ENCODE results near the gene GNAI2.

GNAI2 gene

DNA sequence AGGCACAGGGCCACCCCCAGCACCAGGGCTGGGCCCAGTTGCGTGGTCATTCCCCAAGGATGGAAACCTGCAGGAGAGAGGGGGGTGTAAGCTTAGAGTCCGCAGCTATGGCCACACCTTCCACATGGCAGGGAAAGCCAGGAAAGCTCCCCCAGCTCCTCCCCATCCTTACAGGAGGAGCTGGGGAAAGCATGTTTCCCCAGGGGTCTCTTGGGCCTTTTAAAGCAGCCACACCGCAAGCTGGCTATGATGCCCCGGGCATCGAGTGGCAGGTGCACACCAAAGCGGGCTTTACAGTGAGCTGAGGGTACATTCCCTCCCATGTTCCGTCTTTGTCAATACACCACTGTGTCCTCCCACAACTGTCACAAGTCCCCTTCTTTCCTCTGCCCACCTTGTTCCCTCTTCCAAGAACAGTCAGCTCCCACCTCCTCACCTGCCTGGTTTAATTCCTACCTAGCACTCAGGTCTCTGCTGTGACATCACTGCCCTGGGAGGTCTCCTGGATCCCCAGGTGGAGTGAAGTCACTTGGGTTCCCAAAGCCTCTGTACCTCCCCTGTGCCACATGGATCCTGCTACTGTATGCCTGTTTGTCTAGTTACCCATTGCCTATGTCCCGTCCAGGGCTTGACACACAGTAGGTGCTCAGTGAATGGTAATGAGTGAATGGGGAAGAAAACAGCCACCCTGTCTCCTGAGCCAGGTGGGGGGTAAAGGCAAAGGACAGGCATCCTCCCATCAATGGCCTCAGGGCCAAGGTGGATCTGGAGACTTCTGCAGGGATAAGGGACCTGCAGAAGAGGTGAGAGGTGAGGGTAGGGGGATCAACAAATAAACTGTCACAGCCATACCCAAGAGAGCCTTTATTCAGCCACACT, 59.8 kb downstream of the GNAI2 start:
- H3K9ac ChIP-seq (ENCODE audit: low read depth, low read length, poor library complexity, severe bottlenecking), result no peak overlapping the region
- H3K79me2 ChIP-seq (ENCODE audit: insufficient read depth, low read length), result peaks cover 32% of the 10 kb centered on the region
- no peak for TF ChIP-seq EZH2phosphoT487 (IDR thresholded peaks at IDR 0.05; ENCODE audit: borderline replicate concordance)
- TF ChIP-seq, protein P1, sequence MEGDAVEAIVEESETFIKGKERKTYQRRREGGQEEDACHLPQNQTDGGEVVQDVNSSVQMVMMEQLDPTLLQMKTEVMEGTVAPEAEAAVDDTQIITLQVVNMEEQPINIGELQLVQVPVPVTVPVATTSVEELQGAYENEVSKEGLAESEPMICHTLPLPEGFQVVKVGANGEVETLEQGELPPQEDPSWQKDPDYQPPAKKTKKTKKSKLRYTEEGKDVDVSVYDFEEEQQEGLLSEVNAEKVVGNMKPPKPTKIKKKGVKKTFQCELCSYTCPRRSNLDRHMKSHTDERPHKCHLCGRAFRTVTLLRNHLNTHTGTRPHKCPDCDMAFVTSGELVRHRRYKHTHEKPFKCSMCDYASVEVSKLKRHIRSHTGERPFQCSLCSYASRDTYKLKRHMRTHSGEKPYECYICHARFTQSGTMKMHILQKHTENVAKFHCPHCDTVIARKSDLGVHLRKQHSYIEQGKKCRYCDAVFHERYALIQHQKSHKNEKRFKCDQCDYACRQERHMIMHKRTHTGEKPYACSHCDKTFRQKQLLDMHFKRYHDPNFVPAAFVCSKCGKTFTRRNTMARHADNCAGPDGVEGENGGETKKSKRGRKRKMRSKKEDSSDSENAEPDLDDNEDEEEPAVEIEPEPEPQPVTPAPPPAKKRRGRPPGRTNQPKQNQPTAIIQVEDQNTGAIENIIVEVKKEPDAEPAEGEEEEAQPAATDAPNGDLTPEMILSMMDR (conservative IDR thresholded peaks at IDR 0.05; ENCODE audit: low read length), result no peak
- no peaks in the 10 kb centered on the region for H3F3A ChIP-seq (ENCODE audit: low read depth)
- H3K4me3 ChIP-seq (ENCODE audit: low read length, poor library complexity, severe bottlenecking), result no peak overlapping the region
- H3K4me2 ChIP-seq (ENCODE audit: low read depth, low read length, poor library complexity, severe bottlenecking), result no peak overlapping the region
- H3K4me1 ChIP-seq (ENCODE audit: insufficient read depth, low read length, poor library complexity, severe bottlenecking), result peaks cover 31% of the 10 kb centered on the region
- no peaks in the 10 kb centered on the region for H3K9me2 ChIP-seq (replicated peaks; ENCODE audit: low read depth, low read length)
- H3K36me3 ChIP-seq (ENCODE audit: insufficient read depth, low read length), result no peaks in the 10 kb centered on the region
- no peaks in the 10 kb centered on the region for H3K9me3 ChIP-seq (ENCODE audit: insufficient read depth, low read depth, low read length)
- H4K20me1 ChIP-seq (ENCODE audit: insufficient read depth, low read length, poor library complexity, severe bottlenecking), result peaks cover 3% of the 10 kb centered on the region
- H2AFZ ChIP-seq (ENCODE audit: low read length), result no peak overlapping the region
- H3K27me3 ChIP-seq (ENCODE audit: insufficient read depth, low read length, poor library complexity, severe bottlenecking), result no peaks in the 10 kb centered on the region

DNA sequence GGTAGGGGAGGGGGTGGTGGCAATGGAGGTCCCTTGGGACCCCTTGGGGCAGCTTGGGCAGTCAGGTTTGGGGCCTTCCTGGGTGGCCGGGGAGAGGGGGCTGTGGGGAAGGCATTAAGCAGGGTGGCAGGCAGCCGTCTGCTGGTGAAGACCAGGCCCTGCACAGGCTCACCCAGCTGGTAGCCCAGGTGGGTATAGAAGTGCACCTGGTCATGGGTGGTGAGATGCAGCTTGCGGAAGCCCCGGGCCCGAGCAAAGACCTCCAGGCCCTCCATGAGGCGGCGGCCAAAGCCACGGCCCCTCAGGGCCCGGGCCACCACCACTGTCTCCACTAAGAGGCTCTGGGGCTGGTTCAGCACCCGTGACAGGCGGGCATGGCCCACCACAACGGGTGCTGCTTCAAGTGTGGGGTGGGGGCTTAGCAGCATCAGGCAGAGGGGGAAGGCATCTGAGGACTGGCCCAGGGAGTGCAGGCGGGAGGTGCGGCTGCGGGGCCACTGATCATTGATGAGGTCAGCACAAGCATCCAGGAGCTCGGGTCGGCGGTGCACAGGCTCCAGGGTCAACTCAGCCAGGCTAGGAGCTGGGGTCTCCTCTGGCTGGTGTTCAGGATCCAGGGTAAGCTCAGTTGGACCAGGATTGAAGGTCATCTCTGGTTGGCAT, 60.8 kb downstream of the GNAI2 start:
- no peak overlapping the region for H2AFZ ChIP-seq (ENCODE audit: low read length)
- peak overlapping the region; percentile 80 for H3K9ac ChIP-seq (ENCODE audit: low read depth, low read length, poor library complexity, severe bottlenecking)
- H3K4me3 ChIP-seq (ENCODE audit: low read length, poor library complexity, severe bottlenecking), result no peak overlapping the region
- peak overlapping the region; percentile 98 for H3K4me2 ChIP-seq (ENCODE audit: low read depth, low read length, poor library complexity, severe bottlenecking)
- TF ChIP-seq, protein P1 (conservative IDR thresholded peaks at IDR 0.05; ENCODE audit: low read length), result no peak
- no peak for TF ChIP-seq EZH2phosphoT487 (IDR thresholded peaks at IDR 0.05; ENCODE audit: borderline replicate concordance)
- peaks cover 21% of the 10 kb centered on the region for H3K79me2 ChIP-seq (ENCODE audit: insufficient read depth, low read length)
- no peaks in the 10 kb centered on the region for H3K27me3 ChIP-seq (ENCODE audit: insufficient read depth, low read length, poor library complexity, severe bottlenecking)
- no peaks in the 10 kb centered on the region for H3F3A ChIP-seq (ENCODE audit: low read depth)
- H3K4me1 ChIP-seq (ENCODE audit: insufficient read depth, low read length, poor library complexity, severe bottlenecking), result peaks cover 22% of the 10 kb centered on the region
- no peaks in the 10 kb centered on the region for H3K9me3 ChIP-seq (ENCODE audit: insufficient read depth, low read depth, low read length)
- no peaks in the 10 kb centered on the region for H3K36me3 ChIP-seq (ENCODE audit: insufficient read depth, low read length)
- H4K20me1 ChIP-seq (ENCODE audit: insufficient read depth, low read length, poor library complexity, severe bottlenecking), result peaks cover 3% of the 10 kb centered on the region
- H3K9me2 ChIP-seq (replicated peaks; ENCODE audit: low read depth, low read length), result no peaks in the 10 kb centered on the region

DNA sequence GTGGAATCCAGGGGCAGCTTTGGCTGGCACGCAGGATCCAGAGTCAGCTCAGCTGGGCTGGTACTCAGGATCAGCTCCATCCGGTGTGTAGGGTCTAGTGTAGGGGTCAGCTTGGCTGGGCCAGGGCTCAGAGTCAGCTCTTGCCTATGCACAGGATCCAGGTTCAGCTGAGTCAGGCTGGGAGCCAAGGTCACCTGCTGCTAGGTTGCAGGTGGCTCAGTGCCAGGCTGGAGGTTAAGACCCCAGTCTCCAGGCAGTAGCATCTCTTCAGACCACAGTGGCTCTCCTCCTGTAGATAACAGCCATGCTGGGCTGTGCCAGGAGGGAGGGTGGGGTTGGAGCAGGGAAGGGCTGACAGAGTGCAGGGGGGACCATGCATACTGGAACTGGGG, 61.4 kb downstream of the GNAI2 start:
- H3K36me3 ChIP-seq (ENCODE audit: insufficient read depth, low read length), result no peaks in the 10 kb centered on the region
- TF ChIP-seq EZH2phosphoT487 (IDR thresholded peaks at IDR 0.05; ENCODE audit: borderline replicate concordance), result no peak
- TF ChIP-seq, protein P1 (conservative IDR thresholded peaks at IDR 0.05; ENCODE audit: low read length), result no peak
- peak overlapping the region; percentile 80 for H3K9ac ChIP-seq (ENCODE audit: low read depth, low read length, poor library complexity, severe bottlenecking)
- peaks cover 3% of the 10 kb centered on the region for H4K20me1 ChIP-seq (ENCODE audit: insufficient read depth, low read length, poor library complexity, severe bottlenecking)
- peaks cover 22% of the 10 kb centered on the region for H3K4me1 ChIP-seq (ENCODE audit: insufficient read depth, low read length, poor library complexity, severe bottlenecking)
- peaks cover 19% of the 10 kb centered on the region; the same call in 1 of the 2 replicates for H3K79me2 ChIP-seq (ENCODE audit: insufficient read depth, low read length)
- H2AFZ ChIP-seq (ENCODE audit: low read length), result no peak overlapping the region
- peak overlapping the region; percentile 98 for H3K4me2 ChIP-seq (ENCODE audit: low read depth, low read length, poor library complexity, severe bottlenecking)
- no peaks in the 10 kb centered on the region for H3K9me2 ChIP-seq (replicated peaks; ENCODE audit: low read depth, low read length)
- H3K9me3 ChIP-seq (ENCODE audit: insufficient read depth, low read depth, low read length), result no peaks in the 10 kb centered on the region
- peak overlapping the region; percentile 78 for H3K4me3 ChIP-seq (ENCODE audit: low read length, poor library complexity, severe bottlenecking)
- no peaks in the 10 kb centered on the region for H3F3A ChIP-seq (ENCODE audit: low read depth)
- H3K27me3 ChIP-seq (ENCODE audit: insufficient read depth, low read length, poor library complexity, severe bottlenecking), result no peaks in the 10 kb centered on the region
